ENCODE measurements around the gene FAAH2.

DNA sequence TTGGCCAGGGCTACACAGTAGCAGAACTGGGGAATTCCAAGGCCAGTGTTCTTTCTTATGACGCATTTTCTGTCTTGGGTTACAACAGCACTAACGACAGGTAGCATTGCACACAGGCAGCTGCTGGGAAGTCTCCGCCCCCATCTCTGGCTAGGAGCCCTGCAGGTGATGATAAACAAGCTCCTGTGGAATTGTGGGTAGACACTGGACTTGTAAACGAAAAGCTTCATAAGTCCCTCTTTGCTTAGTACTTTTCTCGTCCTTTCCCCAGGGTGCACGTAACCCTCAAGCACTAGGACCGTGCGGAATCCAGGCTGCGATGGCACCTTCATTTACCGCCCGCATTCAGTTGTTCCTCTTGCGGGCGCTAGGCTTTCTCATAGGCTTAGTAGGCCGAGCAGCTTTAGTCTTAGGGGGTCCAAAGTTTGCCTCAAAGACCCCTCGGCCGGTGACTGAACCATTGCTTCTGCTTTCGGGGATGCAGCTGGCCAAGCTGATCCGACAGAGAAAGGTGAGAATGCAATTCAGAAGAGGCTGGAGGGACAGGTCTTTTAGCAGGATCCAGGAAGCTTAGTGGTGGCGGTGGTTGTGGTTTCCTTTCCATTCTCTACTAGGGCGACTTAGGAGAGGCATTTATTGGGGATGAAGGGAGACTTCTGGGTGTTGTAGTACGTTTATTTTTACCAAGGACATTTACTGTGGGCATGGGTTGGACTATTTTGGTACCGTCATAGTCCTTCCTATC is at the start of gene FAAH2:
- TF ChIP-seq, protein P1, sequence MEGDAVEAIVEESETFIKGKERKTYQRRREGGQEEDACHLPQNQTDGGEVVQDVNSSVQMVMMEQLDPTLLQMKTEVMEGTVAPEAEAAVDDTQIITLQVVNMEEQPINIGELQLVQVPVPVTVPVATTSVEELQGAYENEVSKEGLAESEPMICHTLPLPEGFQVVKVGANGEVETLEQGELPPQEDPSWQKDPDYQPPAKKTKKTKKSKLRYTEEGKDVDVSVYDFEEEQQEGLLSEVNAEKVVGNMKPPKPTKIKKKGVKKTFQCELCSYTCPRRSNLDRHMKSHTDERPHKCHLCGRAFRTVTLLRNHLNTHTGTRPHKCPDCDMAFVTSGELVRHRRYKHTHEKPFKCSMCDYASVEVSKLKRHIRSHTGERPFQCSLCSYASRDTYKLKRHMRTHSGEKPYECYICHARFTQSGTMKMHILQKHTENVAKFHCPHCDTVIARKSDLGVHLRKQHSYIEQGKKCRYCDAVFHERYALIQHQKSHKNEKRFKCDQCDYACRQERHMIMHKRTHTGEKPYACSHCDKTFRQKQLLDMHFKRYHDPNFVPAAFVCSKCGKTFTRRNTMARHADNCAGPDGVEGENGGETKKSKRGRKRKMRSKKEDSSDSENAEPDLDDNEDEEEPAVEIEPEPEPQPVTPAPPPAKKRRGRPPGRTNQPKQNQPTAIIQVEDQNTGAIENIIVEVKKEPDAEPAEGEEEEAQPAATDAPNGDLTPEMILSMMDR (IDR thresholded peaks at IDR 0.05 in 4 of 5, conservative IDR thresholded peaks at IDR 0.05 in 1 of 5): no peak
- no peak for TF ChIP-seq POLR2A (IDR thresholded peaks at IDR 0.05)
